ENCODE measurements around the gene ADRM1.

Gene ADRM1

GRCh38 chr20:62302341-62303061 lies at the start of gene ADRM1:
Gene ADRM1 (plus strand): TSS chr20:62302997. CDS start chr20:62303569, 572 bp downstream.
- TF ChIP-seq CTCF (IDR thresholded peaks at IDR 0.05): peak; percentile 92

GRCh38 chr20:62253398-62253797 lies 49.4 kb upstream of the ADRM1 start:
- TF ChIP-seq CTCF (IDR thresholded peaks at IDR 0.05): no peak

- no peak for TF ChIP-seq CTCF (IDR thresholded peaks at IDR 0.05)
Measured at GRCh38 chr20:62254021-62254724, 48.6 kb upstream of the ADRM1 start.

- TF ChIP-seq CTCF (IDR thresholded peaks at IDR 0.05): no peak
Measured at GRCh38 chr20:62255976-62256375, 46.8 kb upstream of the ADRM1 start.

GRCh38 chr20:62258499-62259293 lies 44.1 kb upstream of the ADRM1 start:
- no peak for TF ChIP-seq CTCF (IDR thresholded peaks at IDR 0.05)

GRCh38 chr20:62259294-62259565 lies 43.6 kb upstream of the ADRM1 start:
- TF ChIP-seq CTCF (IDR thresholded peaks at IDR 0.05): no peak

- TF ChIP-seq CTCF (IDR thresholded peaks at IDR 0.05): no peak
Measured at GRCh38 chr20:62262064-62262463, 40.7 kb upstream of the ADRM1 start.
